Left kidney (tissue), 2 donors: Measurements from ENCODE around the gene STAT2. TPM values are rescaled to one million over a fixed set of nuclear protein-coding genes. Genes with fewer than 3 reads are reported as not detected.
"Not testable (repeated sequence)": the region's sequence is repeated elsewhere in the genome, so short reads cannot be mapped to it uniquely, and the experiment has no call there.

Experiments used
- DNase-seq: peaks from one replicate; pipeline ENCODE4 v3.0.0-alpha.2; 2013
- polyA plus RNA-seq: library from polyadenylated mRNA; unstranded; fragments of 120-200 nt; gene quantifications from one replicate; pipeline ENCODE4 v1.2.1, GENCODE V29; 2013; ENCODE audit not compliant: insufficient read length

STAT2 gene
- polyA plus RNA-seq, 1 donor: 153 TPM

- no peak for DNase-seq
Observed at GRCh38 chr12:56330936-56331490, 28.9 kb downstream of the STAT2 start.

- DNase-seq: no peak
Observed at GRCh38 chr12:56326533-56326932, 33.4 kb downstream of the STAT2 start.

- DNase-seq: no peak
Observed at GRCh38 chr12:56326126-56326525, 33.8 kb downstream of the STAT2 start.

- DNase-seq: no peak
Observed at GRCh38 chr12:56324206-56324605, 35.7 kb downstream of the STAT2 start.

GRCh38 chr12:56321610-56322009 is 38.3 kb downstream of the STAT2 start:
- not testable (repeated sequence) for DNase-seq

GRCh38 chr12:56321027-56321426 is 38.9 kb downstream of the STAT2 start:
- DNase-seq: no peak

- no peak for DNase-seq
Observed at GRCh38 chr12:56317675-56318074, 42.2 kb downstream of the STAT2 start.

- DNase-seq: peak; percentile 95
Observed at GRCh38 chr12:56315622-56316473, 44.1 kb downstream of the STAT2 start, which contains the start of gene CNPY2. Gene CNPY2 (minus strand): TSS chr12:56315988. CDS start chr12:56315217, 771 bp downstream.

- DNase-seq: no peak
Observed at GRCh38 chr12:56315249-56315621, 44.7 kb downstream of the STAT2 start.

GRCh38 chr12:56311003-56311402 is 48.9 kb downstream of the STAT2 start:
- no peak for DNase-seq

- no peak for DNase-seq
Observed at GRCh38 chr12:56308714-56309113, 51.2 kb downstream of the STAT2 start.

GRCh38 chr12:56307221-56307965 is 52.5 kb downstream of the STAT2 start:
- no peak for DNase-seq

- no peak for DNase-seq
Observed at GRCh38 chr12:56304872-56305590, 54.9 kb downstream of the STAT2 start.

- DNase-seq: no peak
Observed at GRCh38 chr12:56304276-56304675, 55.6 kb downstream of the STAT2 start.

- DNase-seq: no peak
Observed at GRCh38 chr12:56300644-56301464, 59.1 kb downstream of the STAT2 start.

- DNase-seq: peak; percentile 98
Observed at GRCh38 chr12:56299853-56300643, 59.9 kb downstream of the STAT2 start, which contains the start of gene CS. Gene CS (minus strand): TSS chr12:56300330. CDS start chr12:56300201, 129 bp downstream.

GRCh38 chr12:56299308-56299852 is 60.5 kb downstream of the STAT2 start:
- no peak for DNase-seq

- DNase-seq: no peak
Observed at GRCh38 chr12:56298828-56299227, 61.1 kb downstream of the STAT2 start.

- no peak for DNase-seq
Observed at GRCh38 chr12:56297400-56297799, 62.5 kb downstream of the STAT2 start.

GRCh38 chr12:56296295-56296694 is 63.6 kb downstream of the STAT2 start:
- DNase-seq: no peak
